WTC11 (cell line): ENCODE results near the gene TCN2.

Experiments used
- CREB1 ChIP-seq: sonication (generic); formaldehyde crosslinking; IDR thresholded peaks from 2 replicates; pipeline ENCODE4 v1.8.0; 2023; ENCODE audit warnings: mild to moderate bottlenecking, missing genetic modification reagents
- FOXJ3 ChIP-seq: sonication (generic); formaldehyde crosslinking; IDR thresholded peaks from 2 replicates; pipeline ENCODE4 v1.9.0; 2021; ENCODE audit warnings: missing genetic modification reagents, mild to moderate bottlenecking, borderline replicate concordance
- TF ChIP-seq, protein P1 (sequence below): sonication (generic); formaldehyde crosslinking; IDR thresholded peaks from 2 replicates; pipeline ENCODE4 v1.8.1; 2022; ENCODE audit warnings: mild to moderate bottlenecking, missing genetic modification reagents, moderate library complexity, borderline replicate concordance
- TF ChIP-seq, protein P2 (sequence below): fragments of 200-600 bp; IDR thresholded peaks from 2 replicates; pipeline ENCODE4 v1.8.0; 2022; ENCODE audit warnings: antibody characterized with exemption

GRCh38 chr22:30614879-30615278, 7.9 kb downstream of the TCN2 start:
- TF ChIP-seq, protein P1, sequence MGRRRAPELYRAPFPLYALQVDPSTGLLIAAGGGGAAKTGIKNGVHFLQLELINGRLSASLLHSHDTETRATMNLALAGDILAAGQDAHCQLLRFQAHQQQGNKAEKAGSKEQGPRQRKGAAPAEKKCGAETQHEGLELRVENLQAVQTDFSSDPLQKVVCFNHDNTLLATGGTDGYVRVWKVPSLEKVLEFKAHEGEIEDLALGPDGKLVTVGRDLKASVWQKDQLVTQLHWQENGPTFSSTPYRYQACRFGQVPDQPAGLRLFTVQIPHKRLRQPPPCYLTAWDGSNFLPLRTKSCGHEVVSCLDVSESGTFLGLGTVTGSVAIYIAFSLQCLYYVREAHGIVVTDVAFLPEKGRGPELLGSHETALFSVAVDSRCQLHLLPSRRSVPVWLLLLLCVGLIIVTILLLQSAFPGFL (CRISPR knock-in tag): no peak
- TF ChIP-seq, protein P2, sequence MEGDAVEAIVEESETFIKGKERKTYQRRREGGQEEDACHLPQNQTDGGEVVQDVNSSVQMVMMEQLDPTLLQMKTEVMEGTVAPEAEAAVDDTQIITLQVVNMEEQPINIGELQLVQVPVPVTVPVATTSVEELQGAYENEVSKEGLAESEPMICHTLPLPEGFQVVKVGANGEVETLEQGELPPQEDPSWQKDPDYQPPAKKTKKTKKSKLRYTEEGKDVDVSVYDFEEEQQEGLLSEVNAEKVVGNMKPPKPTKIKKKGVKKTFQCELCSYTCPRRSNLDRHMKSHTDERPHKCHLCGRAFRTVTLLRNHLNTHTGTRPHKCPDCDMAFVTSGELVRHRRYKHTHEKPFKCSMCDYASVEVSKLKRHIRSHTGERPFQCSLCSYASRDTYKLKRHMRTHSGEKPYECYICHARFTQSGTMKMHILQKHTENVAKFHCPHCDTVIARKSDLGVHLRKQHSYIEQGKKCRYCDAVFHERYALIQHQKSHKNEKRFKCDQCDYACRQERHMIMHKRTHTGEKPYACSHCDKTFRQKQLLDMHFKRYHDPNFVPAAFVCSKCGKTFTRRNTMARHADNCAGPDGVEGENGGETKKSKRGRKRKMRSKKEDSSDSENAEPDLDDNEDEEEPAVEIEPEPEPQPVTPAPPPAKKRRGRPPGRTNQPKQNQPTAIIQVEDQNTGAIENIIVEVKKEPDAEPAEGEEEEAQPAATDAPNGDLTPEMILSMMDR: no peak
- no peak for TF ChIP-seq FOXJ3
- no peak for TF ChIP-seq CREB1
